NCI-H460 (cell line): ENCODE results near the gene LHX2. TPM values are rescaled to one million over a fixed set of nuclear protein-coding genes. Genes with fewer than 3 reads are reported as not detected.

Experiments used
- DNase-seq: peaks from one replicate; pipeline ENCODE4 v3.0.0-alpha.2; 2016; ENCODE audit warnings: low read depth; ENCODE audit errors: extremely low read depth
- total RNA-seq: library from RNA; depleted of rRNA; stranded (reverse); fragments of >200 nt; shearing (Covaris generic); gene quantifications from 2 replicates; pipeline ENCODE4 v1.2.3, GENCODE V29; 2014

Gene LHX2
- total RNA-seq, 1 experiment from 2014 or later, result 4.6 TPM

- DNase-seq, result no peak
These were observed 12.5 kb upstream of the LHX2 start for GRCh38 chr9:123998970-123999621.

- no peak for DNase-seq
These were observed 11.9 kb upstream of the LHX2 start for GRCh38 chr9:123999661-124000060.

- no peak for DNase-seq
These were observed 11.3 kb upstream of the LHX2 start for GRCh38 chr9:124000161-124000783.

- no peak for DNase-seq
These were observed 10.6 kb upstream of the LHX2 start for GRCh38 chr9:124000784-124001457.

GRCh38 chr9:124001458-124001799 lies 10.1 kb upstream of the LHX2 start:
- no peak for DNase-seq

GRCh38 chr9:124001866-124002525 lies 9.6 kb upstream of the LHX2 start:
- DNase-seq, result no peak

- no peak for DNase-seq
These were observed 7.8 kb upstream of the LHX2 start for GRCh38 chr9:124003636-124004349.

GRCh38 chr9:124004593-124004992 lies 7.0 kb upstream of the LHX2 start:
- no peak for DNase-seq

GRCh38 chr9:124005029-124005771 lies 6.4 kb upstream of the LHX2 start:
- DNase-seq, result no peak

GRCh38 chr9:124006448-124007361 lies 4.9 kb upstream of the LHX2 start:
- DNase-seq, result no peak

- DNase-seq, result no peak
These were observed 3.8 kb upstream of the LHX2 start for GRCh38 chr9:124007565-124008302.

GRCh38 chr9:124008303-124008693 lies 3.3 kb upstream of the LHX2 start:
- DNase-seq, result no peak

- DNase-seq, result no peak
These were observed 2.7 kb upstream of the LHX2 start for GRCh38 chr9:124008694-124009530.

- no peak for DNase-seq
These were observed 1.9 kb upstream of the LHX2 start for GRCh38 chr9:124009531-124010217.

- DNase-seq, result no peak
These were observed 1.3 kb upstream of the LHX2 start for GRCh38 chr9:124010303-124010664.

GRCh38 chr9:124010665-124011321 lies 775 bp upstream of the LHX2 start:
- DNase-seq, result no peak
